CD14-positive monocyte (primary cell): ENCODE data around the gene OR51I2. TPM values are rescaled to one million over a fixed set of nuclear protein-coding genes. Genes with fewer than 3 reads are reported as not detected.

Experiments used
- DNase-seq, 3 donors: peaks; one replicate each; pipeline ENCODE4 v3.0.0-alpha.2; 2011 to 2022
- H2AFZ ChIP-seq: 2 replicates; pipeline ENCODE4 v1.6.0; 2012; ENCODE audit warnings: mild to moderate bottlenecking, low read depth, low read length, inconsistent platforms; ENCODE audit not compliant: insufficient read depth, poor library complexity, severe bottlenecking
- H3K27ac ChIP-seq, 2 donors: 1 replicate in 1 of 2; 2 replicates in 1 of 2; pipeline ENCODE4 v1.5.1; 2012 to 2013; ENCODE audit warnings: low read length in 2 of 2, control low read depth in 1 of 2, inconsistent platforms in 1 of 2, low read depth in 1 of 2, mild to moderate bottlenecking in 1 of 2
- H3K27me3 ChIP-seq, 2 donors: one replicate each; pipeline versions ENCODE4 v1.6.0 to v1.6.1; 2011 to 2013; ENCODE audit warnings: low read length in 2 of 2; ENCODE audit not compliant: control insufficient read depth in 2 of 2, insufficient read depth in 2 of 2
- H3K36me3 ChIP-seq, 2 donors: replicated peaks in 1 of 2; 1 replicate in 1 of 2; 2 replicates in 1 of 2; pipeline versions ENCODE4 v1.5.1 to v1.6.1; 2012 to 2013; ENCODE audit warnings: low read length in 2 of 2, control low read depth in 1 of 2, inconsistent platforms in 1 of 2, mild to moderate bottlenecking in 1 of 2; ENCODE audit not compliant: insufficient read depth in 2 of 2, control insufficient read depth in 1 of 2
- H3K4me1 ChIP-seq, 2 donors: 1 replicate in 1 of 2; 2 replicates in 1 of 2; pipeline versions ENCODE4 v1.5.1 to v1.6.1; 2012 to 2013; ENCODE audit warnings: low read length in 2 of 2, control low read depth in 1 of 2, inconsistent platforms in 1 of 2, mild to moderate bottlenecking in 1 of 2, moderate library complexity in 1 of 2; ENCODE audit not compliant: insufficient read depth in 2 of 2, control insufficient read depth in 1 of 2
- H3K4me2 ChIP-seq: replicated peaks from 2 replicates; pipeline ENCODE3; 2012; ENCODE audit warnings: low read length, moderate library complexity, mild to moderate bottlenecking; ENCODE audit not compliant: poor library complexity, severe bottlenecking; ENCODE audit errors: extremely low read depth
- H3K4me3 ChIP-seq, 3 experiments: fragments of 200-600 bp in 1 of 3; sonication (generic) in 1 of 3; replicated peaks in 1 of 3; 1 replicate in 2 of 3; 2 replicates in 1 of 3; pipeline ENCODE4 v1.5.1; 2011 to 2013; ENCODE audit warnings: low read length in 3 of 3, mild to moderate bottlenecking in 3 of 3, control low read depth in 2 of 3, low read depth in 2 of 3, inconsistent platforms in 1 of 3, moderate library complexity in 1 of 3
- H3K79me2 ChIP-seq: 2 replicates; pipeline ENCODE4 v1.6.0; 2012; ENCODE audit warnings: mild to moderate bottlenecking, control low read depth, inconsistent platforms, low read length, moderate library complexity; ENCODE audit not compliant: insufficient read depth
- H3K9ac ChIP-seq: 2 replicates; pipeline ENCODE4 v1.6.0; 2017; ENCODE audit warnings: low read length, mild to moderate bottlenecking; ENCODE audit not compliant: insufficient read depth, poor library complexity, severe bottlenecking
- H3K9me3 ChIP-seq, 2 donors: replicated peaks in 1 of 2; 1 replicate in 1 of 2; 2 replicates in 1 of 2; pipeline versions ENCODE4 v1.5.1 to v1.6.1; 2012 to 2013; ENCODE audit warnings: low read length in 2 of 2, control low read depth in 1 of 2; ENCODE audit not compliant: control insufficient read depth in 1 of 2, insufficient read depth in 1 of 2
- H4K20me1 ChIP-seq: 2 replicates; pipeline ENCODE4 v1.6.0; 2012; ENCODE audit warnings: mild to moderate bottlenecking, low read length, control low read depth, moderate library complexity; ENCODE audit not compliant: insufficient read depth
- H3K27ac Mint-ChIP-seq, 7 donors: one replicate each; pipeline ENCODE4 v1.8.0; 2020; ENCODE audit warnings: mild to moderate bottlenecking in 7 of 7, mixed read lengths in 7 of 7, moderate library complexity in 6 of 7, inconsistent platforms in 2 of 7
- H3K27me3 Mint-ChIP-seq, 3 donors: one replicate each; pipeline ENCODE4 v1.8.0; 2021 to 2022; ENCODE audit warnings: low read depth in 3 of 3, mild to moderate bottlenecking in 3 of 3, mixed read lengths in 3 of 3, moderate library complexity in 3 of 3, inconsistent platforms in 1 of 3
- H3K36me3 Mint-ChIP-seq, 2 donors: one replicate each; pipeline ENCODE4 v1.8.0; 2020; ENCODE audit warnings: mixed read lengths in 2 of 2, inconsistent platforms in 1 of 2, mild to moderate bottlenecking in 1 of 2
- H3K4me1 Mint-ChIP-seq: one replicate; pipeline ENCODE4 v1.8.0; 2020; ENCODE audit warnings: mild to moderate bottlenecking, mixed read lengths
- H3K4me3 Mint-ChIP-seq, 2 donors: one replicate each; pipeline ENCODE4 v1.8.0; 2020; ENCODE audit warnings: mild to moderate bottlenecking in 2 of 2, mixed read lengths in 2 of 2, moderate library complexity in 1 of 2
- H3K9me3 Mint-ChIP-seq, 7 donors: one replicate each; pipeline ENCODE4 v1.8.0; 2020 to 2022; ENCODE audit warnings: mixed read lengths in 7 of 7, mild to moderate bottlenecking in 6 of 7, moderate library complexity in 6 of 7, inconsistent platforms in 2 of 7
- CTCF ChIP-seq: fragments of 200-600 bp; IDR thresholded peaks from one replicate; pipeline ENCODE4 v1.8.0; 2022; ENCODE audit warnings: antibody characterized with exemption, mild to moderate bottlenecking
- WGBS: methylation state at CpG from one replicate; pipeline ENCODE4 v1.1.5; 2013; ENCODE audit warnings: missing lambda C conversion rate; ENCODE audit not compliant: insufficient coverage; 5-methylcytosine and 5-hydroxymethylcytosine counted together
- intact Hi-C, 2 donors: fragments of 100-400 bp; cut with micrococcal nuclease; formaldehyde crosslinking; loops; one replicate each; pipeline versions ENCODE4 v1.15.0 to v1.15.1; 2023
- polyA minus RNA-seq: library from RNA; depleted of rRNA, polyadenylated mRNA; stranded (reverse); fragments of >200 nt; gene quantifications from 2 replicates; pipeline ENCODE4 v1.2.3, GENCODE V29; 2012
- polyA plus RNA-seq, 3 donors: library from polyadenylated mRNA; depleted of rRNA in 1 of 3; unstranded in 2 of 3; stranded (reverse) in 1 of 3; fragments of 300-500 nt in 2 of 3; fragments of >200 nt in 1 of 3; fragmentation: Illumina TruSeq in 2 of 3; gene quantifications; 1 replicate in 2 of 3; 2 replicates in 1 of 3; pipeline ENCODE4 v1.2.3, GENCODE V29; 2012 to 2021
- total RNA-seq, 12 experiments: library from RNA in 1 of 12; stranded (reverse) in 1 of 12; fragments of 120-200 nt in 1 of 12; gene quantifications; one replicate each; pipeline ENCODE4 v1.2.4 and lab custom pipeline; 2013 to 2026; ENCODE audit warnings: mixed read lengths in 6 of 12, inconsistent platforms in 1 of 12

Gene OR51I2
- not detected for total RNA-seq (2013)
- not detected for polyA plus RNA-seq
- polyA minus RNA-seq: not detected in 2 replicates
- 0 to 0.81 (median 0) reads per million in 11 experiments for total RNA-seq (lab: John Stamatoyannopoulos, UW)

DNA sequence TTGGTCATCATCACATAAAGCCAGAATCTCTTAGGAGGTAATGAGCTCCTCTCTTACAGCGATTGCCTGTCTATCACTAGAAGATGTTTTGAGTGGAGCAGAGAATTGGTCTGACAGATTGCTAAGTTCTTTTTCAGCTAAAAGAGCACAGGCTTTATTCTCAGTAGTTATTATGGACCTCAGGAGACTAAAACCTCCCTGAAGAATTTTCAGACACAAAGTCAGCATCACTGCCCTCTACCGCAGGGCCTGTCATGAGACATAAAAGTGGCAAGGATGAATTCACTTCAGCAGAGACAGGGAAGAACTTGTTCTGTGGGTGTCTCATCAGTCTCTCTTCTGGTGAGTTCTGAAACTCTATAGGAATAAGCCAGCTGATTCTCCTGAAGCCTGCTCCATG lies at the start of gene OR51I2:
Gene OR51I2 (plus strand): TSS at position 301 of the 400 bp plus-strand sequence. CDS start 4,166 bp downstream, outside the sequence.
- no peaks in the 10 kb centered on the region for H4K20me1 ChIP-seq
- intact Hi-C loops: no loop called here
- H3K4me3 ChIP-seq: no peak within 1 kb of the TSS
- H3K4me1 ChIP-seq: no peaks in the 10 kb centered on the region
- TF ChIP-seq CTCF: no peak
- H3K27ac Mint-ChIP-seq: peak within 1 kb of the TSS in 1 of 7 donors; percentile 23
- H2AFZ ChIP-seq: no peak within 1 kb of the TSS
- no peaks in the 10 kb centered on the region for H3K4me1 Mint-ChIP-seq
- no peaks in the 10 kb centered on the region for H3K9me3 ChIP-seq
- H3K4me3 Mint-ChIP-seq: no peak within 1 kb of the TSS
- WGBS: no CpG with 5 or more reads among the region's 2 CpGs
- no peak within 1 kb of the TSS for H3K4me2 ChIP-seq
- H3K27me3 Mint-ChIP-seq: no peaks in the 10 kb centered on the region
- no peak within 1 kb of the TSS for H3K27ac ChIP-seq
- no peaks in the 10 kb centered on the region for H3K36me3 Mint-ChIP-seq
- no peaks in the 10 kb centered on the region for H3K79me2 ChIP-seq
- H3K9ac ChIP-seq: no peak within 1 kb of the TSS
- H3K9me3 Mint-ChIP-seq: peaks cover 0 to 2% (median 0%) of the 10 kb centered on the region in 7 donors
- DNase-seq: no peak
- no peaks in the 10 kb centered on the region for H3K36me3 ChIP-seq
- no peaks in the 10 kb centered on the region for H3K27me3 ChIP-seq

GRCh38 chr11:5405173-5405572 lies 44.0 kb upstream of the OR51I2 start:
- Histone ChIP-seq H3K27ac (no peak overlapping the region), H3K79me2 (no peaks in the 10 kb centered on the region), H3K36me3 (no peaks in the 10 kb centered on the region), H2AFZ (no peak overlapping the region), H3K9me3 (peaks cover 0 to 7% of the 10 kb centered on the region in 2 donors), H3K27me3 (no peaks in the 10 kb centered on the region), H3K4me1 (no peaks in the 10 kb centered on the region), H4K20me1 (no peaks in the 10 kb centered on the region), H3K4me2 (no peak overlapping the region), H3K4me3 (no peak overlapping the region), H3K9ac (no peak overlapping the region)
- intact Hi-C loops: no loop called here
- no peak for DNase-seq
- peaks cover 0 to 5% (median 3%) of the 10 kb centered on the region in 7 donors for H3K9me3 Mint-ChIP-seq
- no peak for TF ChIP-seq CTCF
- no peak overlapping the region for H3K4me3 Mint-ChIP-seq
- no peaks in the 10 kb centered on the region for H3K4me1 Mint-ChIP-seq
- H3K27ac Mint-ChIP-seq: no peak overlapping the region
- H3K27me3 Mint-ChIP-seq: peaks cover 0 to 3% (median 3%) of the 10 kb centered on the region in 3 donors
- no peaks in the 10 kb centered on the region for H3K36me3 Mint-ChIP-seq
